ENCODE measurements around the gene PM20D1.
"Not testable (repeated sequence)": the region's sequence is repeated elsewhere in the genome, so short reads cannot be mapped to it uniquely, and the experiment has no call there.

Gene PM20D1, protein sequence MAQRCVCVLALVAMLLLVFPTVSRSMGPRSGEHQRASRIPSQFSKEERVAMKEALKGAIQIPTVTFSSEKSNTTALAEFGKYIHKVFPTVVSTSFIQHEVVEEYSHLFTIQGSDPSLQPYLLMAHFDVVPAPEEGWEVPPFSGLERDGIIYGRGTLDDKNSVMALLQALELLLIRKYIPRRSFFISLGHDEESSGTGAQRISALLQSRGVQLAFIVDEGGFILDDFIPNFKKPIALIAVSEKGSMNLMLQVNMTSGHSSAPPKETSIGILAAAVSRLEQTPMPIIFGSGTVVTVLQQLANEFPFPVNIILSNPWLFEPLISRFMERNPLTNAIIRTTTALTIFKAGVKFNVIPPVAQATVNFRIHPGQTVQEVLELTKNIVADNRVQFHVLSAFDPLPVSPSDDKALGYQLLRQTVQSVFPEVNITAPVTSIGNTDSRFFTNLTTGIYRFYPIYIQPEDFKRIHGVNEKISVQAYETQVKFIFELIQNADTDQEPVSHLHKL

DNA sequence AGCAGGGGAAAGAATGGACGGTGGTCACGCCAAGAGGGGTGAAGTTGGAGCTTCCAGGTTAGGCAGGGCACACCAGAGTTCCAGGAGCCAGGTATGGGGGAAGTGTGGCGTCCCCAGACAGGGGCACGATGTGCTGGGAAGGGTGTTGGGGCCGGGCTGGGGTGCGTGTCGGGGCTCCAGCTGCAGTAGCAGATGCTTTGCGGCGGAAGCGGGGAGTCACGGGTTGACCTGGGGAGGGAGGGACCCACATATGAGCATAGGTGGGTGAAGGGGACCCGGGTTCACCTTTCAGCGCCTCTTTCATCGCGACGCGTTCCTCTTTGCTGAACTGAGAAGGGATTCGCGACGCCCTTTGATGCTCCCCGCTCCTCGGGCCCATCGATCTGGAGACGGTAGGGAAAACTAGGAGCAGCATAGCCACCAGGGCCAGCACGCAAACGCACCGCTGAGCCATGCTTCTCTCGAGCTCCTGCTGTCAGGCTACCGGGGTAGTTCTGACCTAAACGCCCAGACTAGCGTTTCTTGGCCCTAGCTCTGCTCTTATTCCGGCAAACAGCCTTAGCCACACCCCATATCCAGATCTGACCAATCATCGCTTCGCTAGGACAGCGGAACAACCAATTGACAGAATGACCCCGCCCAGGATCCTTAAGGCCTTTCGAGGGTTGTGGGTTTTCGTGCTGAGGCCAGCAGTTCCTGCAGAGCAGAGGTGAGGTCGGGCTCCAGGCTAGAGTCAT is at the start of gene PM20D1:
TSS of gene PM20D1 (minus strand) at position 514 of the 737 bp plus-strand sequence. CDS start at position 454, 60 bp downstream.
- peak; percentile 21 for DNase-seq (ENCODE audit: low read depth)

DNA sequence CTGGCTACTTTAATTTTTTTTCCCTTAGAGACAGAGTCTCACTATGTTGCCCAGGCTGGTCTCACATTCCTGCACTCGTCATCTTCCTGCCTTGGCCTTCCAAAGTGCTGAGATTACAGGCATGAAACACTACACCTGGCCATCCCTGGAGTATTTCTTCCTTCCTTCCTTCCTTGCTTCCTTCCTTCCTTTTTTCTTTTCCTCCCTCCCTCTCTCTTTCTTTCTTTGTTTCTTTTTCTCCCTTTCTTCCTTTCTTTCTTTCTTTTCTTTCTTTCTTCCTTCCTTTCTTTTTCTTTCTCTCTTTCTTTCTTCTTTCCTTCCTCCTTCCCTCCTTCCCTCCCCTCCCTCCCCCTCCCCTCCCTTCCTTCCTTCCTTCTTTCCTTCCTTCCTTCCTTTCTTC is 46.4 kb upstream of the PM20D1 start:
- DNase-seq (ENCODE audit: low read depth): no peak

DNA sequence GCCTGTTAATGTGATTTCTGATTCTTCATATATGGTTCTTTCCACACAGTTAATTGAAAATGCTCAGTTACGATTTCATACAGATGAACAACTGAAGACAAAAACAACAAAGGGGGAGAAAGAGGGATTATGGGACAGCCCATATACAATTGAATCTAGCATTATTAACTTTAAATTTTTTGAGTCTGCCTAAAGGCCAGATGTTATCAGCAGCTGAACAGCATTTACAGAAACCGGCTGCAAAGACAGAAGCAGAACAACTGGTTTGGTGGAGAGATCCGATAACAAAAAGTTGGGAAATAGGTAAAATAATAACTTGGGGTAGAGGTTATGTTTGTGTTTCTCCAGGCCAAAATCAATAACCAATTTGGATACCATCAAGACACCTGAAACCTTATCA is 44.2 kb upstream of the PM20D1 start:
- DNase-seq (ENCODE audit: low read depth): not testable (repeated sequence)

DNA sequence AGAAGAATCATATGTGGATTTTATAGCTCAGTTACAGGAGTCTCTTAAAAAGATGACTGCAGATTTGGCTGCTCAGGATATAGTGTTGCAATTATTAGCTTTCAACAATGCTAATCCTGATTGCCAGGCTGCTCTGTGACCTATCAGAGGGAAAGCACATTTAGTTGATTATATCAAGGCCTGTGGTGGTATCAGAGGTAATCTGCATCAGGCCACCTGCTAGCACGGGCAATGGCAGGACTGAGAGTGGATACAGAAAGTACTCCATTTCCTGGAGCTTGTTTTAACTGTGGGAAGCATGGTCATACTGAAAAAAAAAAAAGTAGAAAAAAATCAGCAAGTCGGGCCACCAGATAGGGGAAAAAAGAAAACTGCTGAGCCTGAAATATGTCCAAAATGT is 42.2 kb upstream of the PM20D1 start:
- DNase-seq (ENCODE audit: low read depth): not testable (repeated sequence)

DNA sequence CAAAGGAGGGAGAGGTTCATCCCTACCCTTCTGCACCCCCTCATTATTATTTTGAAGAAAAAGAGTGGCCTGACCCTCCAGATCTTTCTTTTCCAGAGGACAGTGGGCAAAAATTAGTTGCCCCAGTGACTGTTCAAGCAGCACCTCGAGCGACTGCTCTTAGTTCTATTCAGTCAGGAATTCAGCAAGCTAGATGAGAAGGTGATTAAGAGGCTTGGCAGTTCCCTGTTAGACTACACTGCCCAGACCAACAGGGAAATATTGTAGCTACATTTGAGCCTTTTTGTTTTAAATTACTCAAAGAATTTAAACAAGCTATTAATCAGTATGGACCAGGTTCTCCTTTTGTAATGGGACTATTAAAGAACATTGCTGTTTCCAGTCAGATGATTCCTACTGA is 41.5 kb upstream of the PM20D1 start:
- DNase-seq (ENCODE audit: low read depth): peak; percentile 30

DNA sequence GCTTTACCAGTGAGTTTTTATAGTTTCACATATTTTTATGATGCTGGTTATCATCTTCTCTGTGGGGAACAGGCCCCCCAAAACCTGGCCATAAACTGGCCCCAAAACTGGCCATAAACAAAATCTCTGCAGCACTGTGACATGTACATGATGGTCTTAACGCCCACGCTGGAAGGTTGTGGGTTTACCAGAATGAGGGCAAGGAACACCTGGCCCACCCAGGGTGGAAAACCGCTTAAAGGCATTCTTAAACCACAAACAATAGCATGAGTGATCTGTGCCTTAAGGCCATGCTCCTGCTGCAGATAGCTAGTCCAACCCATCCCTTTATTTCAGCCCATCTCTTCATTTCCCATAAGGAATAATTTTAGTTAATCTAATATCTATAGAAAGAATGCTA is 40.7 kb upstream of the PM20D1 start:
- DNase-seq (ENCODE audit: low read depth): not testable (repeated sequence)

DNA sequence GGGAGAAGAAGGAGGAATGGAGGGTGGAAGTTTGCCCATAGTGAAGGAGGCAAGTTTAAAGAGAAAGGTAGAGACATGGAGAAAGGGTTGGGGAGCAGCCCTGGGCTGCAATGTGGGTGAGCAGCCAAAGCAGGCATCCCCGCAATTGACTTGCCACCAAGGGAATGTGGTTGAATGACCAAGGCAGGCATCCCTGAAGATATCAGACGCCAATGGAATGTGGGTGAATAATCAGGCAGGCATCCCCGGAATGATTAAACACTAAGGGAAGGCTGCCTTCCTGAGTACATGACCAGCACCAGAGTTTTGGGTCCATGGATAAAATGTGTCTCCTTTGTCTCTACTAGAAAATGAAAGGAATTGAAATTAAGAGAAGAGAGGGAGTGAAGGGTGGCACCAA is 39.8 kb upstream of the PM20D1 start:
- DNase-seq (ENCODE audit: low read depth): peak; percentile 71

DNA sequence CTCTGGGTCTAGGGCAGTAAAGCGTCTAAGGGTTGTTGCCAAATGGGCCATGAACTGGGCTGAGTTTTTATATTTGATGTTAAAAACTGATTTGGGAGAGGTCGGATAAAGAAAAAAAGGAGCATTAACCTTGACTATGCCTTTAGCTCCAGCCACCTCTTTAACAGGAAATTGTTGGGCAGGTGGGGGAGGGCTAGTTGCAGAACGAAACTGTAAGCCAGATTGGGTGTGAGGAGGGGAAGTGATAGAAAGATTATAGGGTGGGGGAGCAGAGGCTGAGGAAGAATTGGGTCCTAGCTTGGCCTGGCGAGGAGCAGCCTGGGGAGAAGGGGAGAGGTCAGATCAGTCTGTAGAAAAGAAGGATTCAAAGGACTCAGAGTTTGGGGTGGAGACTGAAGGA is 39.1 kb upstream of the PM20D1 start:
- DNase-seq (ENCODE audit: low read depth): not testable (repeated sequence)

DNA sequence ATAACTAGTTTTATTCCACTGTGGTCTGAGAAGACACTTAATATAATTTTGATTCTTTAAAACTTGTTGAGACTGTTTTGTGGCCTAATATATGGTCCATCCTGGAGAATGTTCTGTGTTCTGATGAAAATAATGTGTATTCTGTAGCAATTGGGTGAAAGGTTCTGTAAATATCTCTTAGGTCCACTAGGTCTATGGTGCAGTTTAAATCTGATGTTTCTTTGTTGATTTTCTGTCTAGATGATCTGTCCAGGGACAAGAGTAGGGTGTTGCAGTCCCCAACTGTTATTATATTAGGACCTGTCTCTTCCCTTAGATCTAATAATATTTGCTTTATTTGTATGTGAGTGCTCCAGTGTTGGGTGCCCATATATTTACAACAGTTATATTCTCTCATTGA is 33.9 kb upstream of the PM20D1 start:
- DNase-seq (ENCODE audit: low read depth): no peak

DNA sequence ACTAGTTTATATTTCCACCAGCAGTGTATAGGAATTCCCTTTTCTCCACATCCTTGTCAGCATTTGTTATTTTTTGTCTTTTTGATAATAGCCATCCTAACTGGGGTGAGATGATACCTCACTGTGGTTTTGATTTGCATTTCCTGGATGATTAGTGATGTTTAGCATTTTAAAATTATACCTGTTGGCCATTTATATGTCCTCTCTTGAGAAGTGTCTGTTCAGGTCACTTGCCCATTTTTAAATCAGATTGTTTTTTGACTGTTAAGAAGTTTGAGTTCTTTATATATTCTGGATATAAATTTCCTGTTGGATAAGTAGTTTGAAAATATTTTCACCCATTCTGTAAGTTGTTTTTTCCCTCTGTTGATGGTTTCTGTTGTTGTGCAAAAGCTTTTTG is 31.0 kb upstream of the PM20D1 start:
- DNase-seq (ENCODE audit: low read depth): no peak

DNA sequence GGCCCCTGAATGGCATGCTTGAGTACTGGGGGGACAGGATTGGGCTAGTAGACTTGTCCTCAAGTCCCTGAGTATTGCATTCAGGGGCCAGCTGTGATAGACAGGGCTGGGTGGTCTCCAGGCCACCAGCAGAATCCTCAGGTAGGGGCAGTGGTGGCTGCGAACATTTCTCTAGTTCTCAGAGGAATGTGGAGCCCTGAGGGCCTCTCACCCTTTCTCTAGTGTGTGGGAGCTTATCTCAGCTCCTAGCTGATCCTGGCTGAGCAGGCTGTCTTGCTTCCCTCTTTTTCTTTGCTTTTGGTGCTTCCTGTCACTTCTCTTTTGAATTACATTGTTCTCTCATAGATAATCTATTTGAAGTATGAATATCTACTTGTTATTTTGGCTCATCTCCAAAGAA is 30.0 kb upstream of the PM20D1 start:
- DNase-seq (ENCODE audit: low read depth): no peak

DNA sequence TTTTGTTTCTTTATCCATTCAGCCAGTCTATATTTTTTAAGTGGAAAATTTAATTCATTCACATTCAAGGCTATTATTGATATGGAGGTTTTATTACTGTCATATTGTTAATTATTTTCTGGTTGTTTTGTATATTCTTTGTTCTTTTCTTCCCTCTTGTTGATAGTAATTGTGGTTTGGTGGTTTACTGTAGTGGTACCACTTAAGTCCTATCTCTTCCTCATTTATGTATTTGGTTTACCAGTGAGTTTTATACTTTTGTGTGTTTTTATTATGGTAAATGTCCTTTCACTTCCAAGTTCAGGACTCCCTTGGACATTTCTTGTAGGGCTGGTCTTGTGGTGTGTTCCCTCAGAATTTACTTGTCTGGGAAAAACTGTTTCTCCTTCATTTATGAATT is 28.1 kb upstream of the PM20D1 start:
- no peak for DNase-seq (ENCODE audit: low read depth)

DNA sequence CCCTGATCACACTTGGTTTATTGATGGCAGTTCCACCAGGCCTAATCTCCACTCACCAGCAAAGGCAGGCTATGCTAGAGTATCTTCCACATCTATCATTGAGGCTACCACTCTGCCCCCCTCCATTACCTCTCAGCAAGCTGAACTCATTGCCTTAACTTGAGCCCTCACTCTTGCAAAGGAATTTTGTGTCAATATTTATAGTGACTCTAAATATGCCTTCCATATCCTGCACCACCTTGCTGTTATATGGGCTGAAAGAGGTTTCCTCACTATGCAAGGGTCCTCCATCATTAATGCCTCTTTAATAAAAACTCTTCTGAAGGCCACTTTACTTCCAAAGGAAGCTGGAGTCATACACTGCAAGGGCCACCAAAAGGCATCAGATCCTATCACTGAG is 23.2 kb upstream of the PM20D1 start:
- not testable (repeated sequence) for DNase-seq (ENCODE audit: low read depth)

DNA sequence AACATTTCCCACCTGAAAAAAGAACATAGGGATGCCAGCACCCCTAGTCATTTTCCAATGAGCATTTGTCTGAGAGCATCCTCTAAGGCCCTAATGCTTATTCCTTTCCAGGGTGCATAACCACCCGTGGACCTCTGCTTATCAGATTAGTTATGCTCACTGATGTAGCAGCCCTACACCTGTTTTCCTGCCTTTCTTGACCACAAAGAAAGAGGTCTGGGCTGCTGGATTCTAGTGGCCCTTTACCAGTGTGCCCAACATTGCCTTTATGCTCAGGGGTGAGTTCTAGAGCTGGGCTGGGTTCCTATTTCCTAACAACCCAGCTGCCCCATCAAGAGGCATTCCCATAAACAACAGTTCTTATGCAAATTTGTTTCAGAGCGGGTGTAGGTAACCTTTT is 20.3 kb upstream of the PM20D1 start:
- no peak for DNase-seq (ENCODE audit: low read depth)

DNA sequence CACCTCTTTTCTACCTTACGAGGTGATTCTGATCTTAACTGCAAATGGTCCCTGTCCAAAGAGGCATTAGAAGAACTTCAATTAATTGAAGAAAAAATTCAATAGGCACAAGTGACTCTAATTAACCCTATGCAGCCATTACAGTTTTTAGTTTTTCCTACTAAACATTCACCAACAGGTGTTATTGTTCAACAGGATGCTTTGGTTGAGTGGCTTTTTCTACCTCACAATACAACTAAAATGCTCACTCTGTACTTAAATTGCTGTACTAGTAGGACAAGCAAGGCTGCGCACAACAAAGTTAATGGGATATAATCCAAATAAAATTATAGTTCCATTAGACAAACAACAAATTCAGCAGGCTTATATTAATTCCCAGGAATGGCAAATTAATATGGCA is 11.6 kb upstream of the PM20D1 start:
- DNase-seq (ENCODE audit: low read depth): no peak

DNA sequence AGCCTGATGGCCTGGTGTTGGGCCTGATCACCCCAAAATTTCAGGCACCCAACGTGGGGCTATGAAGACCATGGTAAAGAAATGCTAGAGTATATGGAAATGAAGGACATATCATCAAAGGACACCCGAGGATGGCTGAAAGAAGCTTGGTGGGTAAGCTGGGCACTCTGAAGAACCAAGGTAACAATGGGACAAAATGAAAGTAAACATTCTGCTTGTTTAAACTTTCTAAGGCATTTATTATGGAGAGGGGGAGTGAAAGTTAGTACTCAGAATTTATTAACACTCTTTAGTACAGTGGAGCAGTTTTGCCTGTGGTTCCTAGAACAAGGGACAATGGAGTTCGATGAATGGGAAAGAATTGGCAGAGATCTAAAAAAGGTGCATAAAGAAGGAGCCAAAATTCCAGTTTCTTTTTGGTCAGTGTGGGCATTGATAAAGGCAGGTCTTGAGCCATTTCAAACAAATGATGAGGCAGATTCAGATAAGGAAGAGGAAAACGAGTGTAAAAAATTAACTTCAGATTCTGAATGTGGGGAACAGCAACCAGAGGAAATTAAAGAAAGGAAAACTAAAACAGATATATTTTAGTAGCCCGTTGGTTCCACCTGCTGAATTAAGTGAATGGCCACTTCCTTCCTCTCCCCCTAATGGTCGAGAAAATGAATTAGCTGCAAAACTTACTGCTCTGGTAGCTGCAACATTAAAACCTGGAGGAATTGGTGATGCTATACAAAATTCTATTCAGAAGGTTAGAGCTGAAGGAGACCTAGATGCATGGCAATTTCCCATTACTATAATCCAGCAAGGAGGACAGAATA is 8.4 kb upstream of the PM20D1 start:
- no peak for DNase-seq (ENCODE audit: low read depth)

DNA sequence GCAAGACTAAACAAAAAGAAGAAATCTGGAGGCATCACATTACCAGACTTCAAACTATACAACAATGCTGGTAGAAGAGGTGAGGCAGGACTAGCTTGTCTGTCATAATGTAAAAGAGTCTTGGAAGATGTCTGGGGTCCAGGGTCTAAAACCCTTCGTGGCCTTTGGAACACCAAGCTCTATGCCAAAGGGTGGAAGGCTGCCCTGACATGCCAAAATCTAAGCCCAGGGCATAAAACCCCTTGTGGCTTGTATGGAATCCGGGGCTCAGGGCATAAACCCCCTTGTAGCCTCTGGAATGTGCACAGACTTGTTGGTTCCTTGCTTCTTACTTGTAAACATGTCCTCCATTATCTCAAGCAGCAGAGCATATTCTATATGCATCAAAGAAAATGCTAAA is 7.6 kb upstream of the PM20D1 start:
- DNase-seq (ENCODE audit: low read depth): not testable (repeated sequence)

DNA sequence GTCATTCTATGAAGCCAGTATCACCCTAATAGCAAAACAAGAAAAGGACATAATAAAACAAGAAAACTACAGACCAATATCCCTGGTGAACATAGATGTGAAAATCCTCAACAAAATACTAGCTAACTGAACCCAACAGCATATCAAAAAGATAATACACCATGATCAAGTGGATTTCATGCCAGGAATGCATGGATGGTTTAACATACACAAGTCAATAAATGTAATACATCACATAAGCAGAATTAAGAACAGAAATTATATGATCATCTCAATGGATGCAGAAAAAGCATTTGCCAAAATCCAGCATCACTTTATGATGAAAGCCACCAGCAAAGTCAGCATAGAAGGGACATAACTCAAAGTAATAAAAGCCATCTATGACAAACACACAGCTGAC is 6.5 kb upstream of the PM20D1 start:
- DNase-seq (ENCODE audit: low read depth): no peak

DNA sequence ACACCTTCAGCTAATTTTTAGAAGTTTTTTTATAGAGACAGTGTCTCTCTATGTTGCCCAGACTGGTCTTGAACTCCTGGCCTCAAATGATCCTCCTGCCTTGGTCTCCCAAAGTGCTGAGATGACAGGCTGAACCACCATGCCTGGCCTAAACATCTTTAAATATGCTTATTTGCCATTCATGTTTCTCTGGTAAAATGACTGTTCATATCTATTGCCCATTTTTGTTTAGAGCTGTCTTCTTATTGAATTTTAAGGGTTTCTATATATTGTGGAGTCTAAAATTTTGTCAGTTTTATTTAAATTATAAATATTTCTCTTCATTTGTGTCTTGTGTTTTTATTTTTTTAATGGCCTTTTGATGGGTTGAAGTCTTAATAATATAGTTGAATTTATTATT is 3.0 kb upstream of the PM20D1 start:
- DNase-seq (ENCODE audit: low read depth): no peak

DNA sequence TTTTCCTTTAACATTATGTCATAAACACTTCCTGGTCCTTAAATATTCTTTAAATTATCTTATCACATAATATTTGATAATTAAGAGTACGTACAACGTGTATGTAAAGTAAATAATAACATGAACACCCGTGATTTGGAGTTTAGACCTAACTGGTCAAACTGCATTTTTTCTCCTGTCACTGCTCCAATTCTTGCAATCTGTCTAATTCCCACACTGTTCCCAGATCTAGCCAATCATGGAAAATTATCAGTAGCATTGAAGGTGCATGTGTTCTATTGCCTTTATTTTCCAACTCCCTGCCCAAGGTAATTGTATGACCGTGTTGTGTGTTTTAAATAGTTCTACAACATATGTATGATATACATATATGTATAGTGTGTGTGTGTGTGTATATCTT is 2.1 kb upstream of the PM20D1 start:
- no peak for DNase-seq (ENCODE audit: low read depth)

DNA sequence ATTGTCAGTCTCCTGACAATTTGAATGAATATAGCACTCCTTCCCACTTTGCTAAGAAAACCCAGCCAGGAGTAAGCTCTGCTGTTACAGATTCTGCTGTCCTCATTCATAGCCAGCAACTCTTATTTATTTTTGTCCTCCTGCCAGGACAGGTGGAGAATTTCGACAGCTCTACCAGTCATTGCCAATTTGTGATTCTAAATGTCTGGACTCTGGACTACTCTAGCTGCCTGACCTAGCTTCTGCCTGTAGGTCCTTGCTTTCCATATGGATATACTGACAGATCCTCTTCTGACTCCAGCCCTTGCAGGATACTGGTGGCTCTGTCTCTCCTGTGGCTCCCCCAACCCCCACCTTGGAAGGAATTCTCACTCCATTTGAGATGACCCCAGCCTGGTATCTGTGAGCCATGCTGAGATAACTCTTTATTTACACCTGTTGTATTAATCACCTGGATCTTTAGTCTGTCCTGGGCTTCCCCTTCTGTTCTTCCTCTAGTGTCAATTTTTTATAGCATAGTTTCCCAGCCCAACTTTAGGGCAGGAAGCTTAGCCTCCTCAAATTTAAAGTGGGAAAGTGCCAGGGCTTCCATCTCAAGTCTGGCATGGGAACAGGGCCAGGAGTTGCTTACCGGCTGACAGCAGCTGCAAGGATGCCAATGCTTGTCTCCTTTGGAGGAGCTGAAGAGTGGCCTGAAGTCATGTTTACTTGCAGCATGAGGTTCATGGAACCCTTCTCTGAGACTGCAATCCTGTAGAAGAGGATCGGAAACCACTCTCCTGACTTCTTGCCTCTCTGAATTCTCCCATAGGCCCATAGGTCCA is 6.7 kb downstream of the PM20D1 start:
- no peak for DNase-seq (ENCODE audit: low read depth)

DNA sequence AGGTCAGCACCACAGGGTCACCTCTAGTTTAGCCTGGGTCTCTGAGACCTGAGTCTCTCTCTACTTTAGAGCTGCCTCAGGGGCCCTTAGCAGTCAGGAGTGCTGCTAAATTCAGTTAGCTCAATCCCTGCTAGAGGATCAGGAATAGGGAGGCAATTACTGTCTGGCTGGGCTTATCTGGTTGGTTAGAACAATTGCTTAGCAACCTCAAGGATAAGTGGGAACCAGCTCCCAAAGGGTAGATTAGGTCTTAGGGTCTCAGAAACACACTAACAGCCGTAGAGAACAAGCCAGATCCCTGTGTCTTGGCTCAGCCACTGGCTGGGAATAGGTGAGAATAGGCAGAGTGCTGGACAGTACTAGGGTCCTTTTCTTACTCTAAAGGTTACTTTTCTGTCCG is 7.7 kb downstream of the PM20D1 start:
- no peak for DNase-seq (ENCODE audit: low read depth)

All from GM04503 (cell line).